Esophagus muscularis mucosa (tissue), 4 donors: ENCODE results near the gene STMN3. TPM values are rescaled to one million over a fixed set of nuclear protein-coding genes. Genes with fewer than 3 reads are reported as not detected.

Experiments used
- DNase-seq: peaks from one replicate; pipeline ENCODE4 v3.0.0-alpha.2; 2017; ENCODE audit errors: extremely low spot score
- H3K27ac ChIP-seq, 4 donors: fragments of 200-600 bp; sonication (generic); replicated peaks in 1 of 4; 1 replicate in 3 of 4; 2 replicates in 1 of 4; pipeline ENCODE4 v1.5.1; 2016 to 2019; ENCODE audit warnings: mild to moderate bottlenecking in 1 of 4
- H3K27me3 ChIP-seq, 4 donors: fragments of 200-600 bp; sonication (generic); one replicate each; pipeline versions ENCODE4 v1.5.1 to v1.6.0; 2016 to 2019
- H3K36me3 ChIP-seq, 4 donors: fragments of 200-600 bp; sonication (generic); one replicate each; pipeline ENCODE4 v1.5.1; 2016 to 2019
- H3K4me1 ChIP-seq, 4 donors: fragments of 200-600 bp; sonication (generic); one replicate each; pipeline ENCODE4 v1.5.1; 2016 to 2019
- H3K4me3 ChIP-seq, 4 donors: fragments of 200-600 bp; sonication (generic); 1 replicate in 2 of 4; 2 replicates in 2 of 4; pipeline ENCODE4 v1.5.1; 2016 to 2019; ENCODE audit warnings: mild to moderate bottlenecking in 4 of 4, moderate library complexity in 1 of 4
- H3K9me3 ChIP-seq, 4 donors: fragments of 200-600 bp; sonication (generic); 1 replicate in 3 of 4; 2 replicates in 1 of 4; pipeline ENCODE4 v1.5.1; 2016 to 2019
- CTCF ChIP-seq, 3 experiments: fragments of 200-600 bp in 2 of 3; fragments of 450-650 bp in 1 of 3; sonication (generic) in 2 of 3; IDR thresholded peaks; one replicate each; pipeline ENCODE4 v1.5.1; 2017 to 2019; ENCODE audit warnings: antibody characterized with exemption in 3 of 3, mild to moderate bottlenecking in 2 of 3, moderate library complexity in 1 of 3
- EP300 ChIP-seq: sonication (generic); formaldehyde crosslinking; IDR thresholded peaks from one replicate; pipeline ENCODE4 v1.6.1; 2017; ENCODE audit warnings: antibody characterized with exemption
- POLR2A ChIP-seq: fragments of 450-650 bp; IDR thresholded peaks from one replicate; pipeline ENCODE4 v1.6.1; 2017; ENCODE audit warnings: antibody characterized with exemption, moderate library complexity, mild to moderate bottlenecking, low read depth
- POLR2AphosphoS5 ChIP-seq, 2 donors: sonication (generic); formaldehyde crosslinking; IDR thresholded peaks; one replicate each; pipeline ENCODE4 v1.6.1; 2017; ENCODE audit warnings: antibody characterized with exemption in 2 of 2
- WGBS: methylation state at CpG from one replicate; pipeline ENCODE4 v1.1.5; 2018; 5-methylcytosine and 5-hydroxymethylcytosine counted together
- intact Hi-C: fragments of 100-400 bp; cut with DNase I; formaldehyde crosslinking; loops from one replicate; pipeline ENCODE4 v1.15.1; 2023
- total RNA-seq, 4 donors: library from RNA; depleted of rRNA; stranded (reverse); fragments of >200 nt; gene quantifications; one replicate each; pipeline versions ENCODE4 v1.1.0 to v1.2.1, GENCODE V29; 2016

STMN3 gene
- total RNA-seq, 4 donors from 2014 or later: 13.3 to 47.4 (median 28.9) TPM

GRCh38 chr20:63687419-63688178, 34.4 kb upstream of the STMN3 start:
- TF ChIP-seq POLR2A (no peak), POLR2AphosphoS5 (IDR thresholded peaks at IDR 0.05) (no peak), EP300 (no peak), CTCF (IDR thresholded peaks at IDR 0.05) (no peak)
- H3K9me3 ChIP-seq: no peaks in the 10 kb centered on the region
- peaks cover 0 to 13% (median 5%) of the 10 kb centered on the region in 4 donors for H3K36me3 ChIP-seq
- H3K27me3 ChIP-seq: no peaks in the 10 kb centered on the region
- intact Hi-C loops: no loop called here
- WGBS: 87% methylated on average over 10 of the region's 29 CpGs
- H3K27ac ChIP-seq: peak overlapping the region; percentile 72 to 85 (median 82)
- H3K4me1 ChIP-seq: peaks cover 51 to 73% (median 68%) of the 10 kb centered on the region in 4 donors
- H3K4me3 ChIP-seq: peak overlapping the region in 3 of 4 donors; percentile 16 to 36 (median 21)
- no peak for DNase-seq

GRCh38 chr20:63686492-63687321, 33.5 kb upstream of the STMN3 start:
- Histone ChIP-seq H3K27ac (peak overlapping the region; percentile 72 to 85 (median 82)), H3K4me1 (peaks cover 60 to 76% (median 70%) of the 10 kb centered on the region in 4 donors), H3K27me3 (no peaks in the 10 kb centered on the region), H3K4me3 (peak overlapping the region; percentile 16 to 36 (median 24)), H3K36me3 (peaks cover 0 to 13% (median 5%) of the 10 kb centered on the region in 4 donors), H3K9me3 (no peaks in the 10 kb centered on the region)
- WGBS: 30% methylated on average over 22 of the region's 45 CpGs
- intact Hi-C loops: no loop called here
- TF ChIP-seq POLR2AphosphoS5 (IDR thresholded peaks at IDR 0.05): peak; percentile 67 to 77
- TF ChIP-seq POLR2A: no peak
- peak; percentile 81 for TF ChIP-seq EP300
- no peak for TF ChIP-seq CTCF (IDR thresholded peaks at IDR 0.05)
- peak; percentile 95 for DNase-seq

GRCh38 chr20:63686094-63686491, 32.9 kb upstream of the STMN3 start:
- Histone ChIP-seq H3K9me3 (no peaks in the 10 kb centered on the region), H3K27me3 (no peaks in the 10 kb centered on the region), H3K36me3 (peaks cover 0 to 13% (median 5%) of the 10 kb centered on the region in 4 donors), H3K4me3 (peak overlapping the region in 2 of 4 donors; percentile 16 to 36), H3K27ac (peak overlapping the region; percentile 72 to 85 (median 82)), H3K4me1 (peaks cover 65 to 79% (median 72%) of the 10 kb centered on the region in 4 donors)
- intact Hi-C loops: no loop called here
- 100% methylated on average over 1 of the region's 24 CpGs for WGBS
- TF ChIP-seq CTCF (IDR thresholded peaks at IDR 0.05): no peak
- TF ChIP-seq EP300: no peak
- no peak for TF ChIP-seq POLR2AphosphoS5 (IDR thresholded peaks at IDR 0.05)
- TF ChIP-seq POLR2A: no peak
- no peak for DNase-seq

- no peak for DNase-seq
- peak in 1 of 2 donors; percentile 2 for TF ChIP-seq POLR2AphosphoS5 (IDR thresholded peaks at IDR 0.05)
- no peak for TF ChIP-seq EP300
- no peak for TF ChIP-seq CTCF (IDR thresholded peaks at IDR 0.05)
- TF ChIP-seq POLR2A: no peak
- H3K4me3 ChIP-seq: no peak overlapping the region
- H3K27ac ChIP-seq: peak overlapping the region; percentile 72 to 85 (median 82)
- peaks cover 0 to 17% (median 8%) of the 10 kb centered on the region in 4 donors for H3K36me3 ChIP-seq
- no peaks in the 10 kb centered on the region for H3K9me3 ChIP-seq
- WGBS: 71% methylated on average over 7 of the region's 21 CpGs
- H3K4me1 ChIP-seq: peaks cover 65 to 73% (median 69%) of the 10 kb centered on the region in 4 donors
- H3K27me3 ChIP-seq: no peaks in the 10 kb centered on the region
- intact Hi-C loops: no loop called here
These were observed 32.2 kb upstream of the STMN3 start for GRCh38 chr20:63685269-63686026.
